SH-SY5Y (cell line): ENCODE measurements around the gene DGKE.

ENCODE experiments used
- GATA2 ChIP-seq: IDR thresholded peaks from 2 replicates; pipeline ENCODE4 v1.6.1; 2011; ENCODE audit warnings: mild to moderate bottlenecking, low read depth, low read length
- GATA3 ChIP-seq: IDR thresholded peaks from 2 replicates; pipeline ENCODE4 v1.6.1; 2011; ENCODE audit warnings: low read depth, mild to moderate bottlenecking, low read length, moderate library complexity

DNA sequence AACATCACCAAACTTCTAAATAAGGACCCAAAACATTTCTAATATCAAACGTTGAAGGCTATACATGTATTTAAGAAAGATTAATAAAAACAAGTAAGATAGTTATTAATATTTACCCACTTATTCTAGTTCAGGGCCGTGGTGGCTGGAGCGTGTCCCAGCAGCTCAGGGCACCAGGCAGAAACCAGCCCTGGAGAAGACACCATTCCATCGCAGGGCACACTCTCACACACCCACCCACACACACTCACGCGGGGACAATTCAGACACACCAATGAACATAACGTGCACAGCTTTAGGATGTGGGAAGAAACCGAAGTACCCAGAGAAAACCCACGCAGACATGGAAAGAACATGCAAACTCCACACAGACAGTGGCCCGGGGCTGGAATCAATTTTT lies 13.7 kb upstream of the DGKE start:
- TF ChIP-seq GATA2: no peak
- no peak for TF ChIP-seq GATA3
